ENCODE results near the gene PSMC2. TPM values are rescaled to one million over a fixed set of nuclear protein-coding genes. Genes with fewer than 3 reads are reported as not detected.

PSMC2 gene
- total RNA-seq, 1 experiment from 2014 or later = 171 TPM

DNA sequence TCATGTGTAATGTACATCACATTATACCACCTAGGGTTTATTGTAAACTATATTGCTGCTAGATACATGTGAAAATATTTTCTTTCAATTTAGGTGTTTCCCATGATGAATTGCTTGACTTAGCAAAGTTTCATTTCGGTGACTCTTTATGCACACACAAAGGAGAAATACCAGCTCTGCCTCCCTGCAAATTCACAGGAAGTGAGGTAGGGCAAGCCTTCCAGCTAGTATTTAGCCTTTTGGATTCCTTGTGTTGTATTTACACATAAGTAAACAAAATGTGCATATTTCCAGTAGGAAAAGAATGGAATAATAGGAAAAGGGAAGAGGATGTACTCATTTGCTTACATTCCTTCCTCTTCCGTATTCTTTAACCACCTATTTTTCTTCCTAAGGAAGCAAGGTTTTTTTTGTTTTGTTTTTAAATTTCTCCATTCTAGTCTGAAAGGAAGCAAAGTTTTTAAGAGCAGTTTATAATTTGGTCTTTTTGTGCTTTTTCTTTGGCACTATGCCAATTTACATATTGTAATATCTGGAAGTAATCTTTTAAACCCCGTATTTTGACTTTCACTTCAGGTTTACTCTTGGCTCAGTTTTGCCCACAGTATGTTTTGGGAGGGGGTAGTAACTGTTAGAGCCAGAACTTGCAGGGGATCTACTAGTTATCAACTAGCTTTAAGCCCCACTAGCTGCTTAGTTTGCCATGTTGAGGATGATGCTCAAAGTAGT lies 39.8 kb upstream of the PSMC2 start:
- Histone ChIP-seq H3K27ac (ENCODE audit: low read length) (no peak overlapping the region), H3K36me3 (ENCODE audit: control insufficient read depth, insufficient read depth, low read length) (peaks cover 66% of the 10 kb centered on the region), H3K9me3 (ENCODE audit: control insufficient read depth, insufficient read depth, low read depth, low read length) (no peaks in the 10 kb centered on the region), H3K27me3 (ENCODE audit: control insufficient read depth, insufficient read depth, low read length) (no peaks in the 10 kb centered on the region), H3K4me3 (ENCODE audit: low read depth in 2 of 2, low read length in 2 of 2) (no peak overlapping the region), H3K4me1 (ENCODE audit: control insufficient read depth, insufficient read depth, low read length) (no peaks in the 10 kb centered on the region)
- no peak for DNase-seq (ENCODE audit: low read depth, low spot score)
- POLR2A ChIA-PET = interaction anchor here (1.0 kb wide), 1 partner anchor 9 kb away, joined by 4 read pairs; no protein-coding TSS in a partner anchor
- in situ Hi-C loops (cut with HindIII; ENCODE audit: low pct_unique_long_range_greater_than_20kb, low sequenced_read_pairs) (no loop called here), intact Hi-C loops (cut with micrococcal nuclease; ENCODE audit: unreplicated experiment) (no loop called here)
- BruUV-seq (replicated peaks) = no TSS peak
- ATAC-seq = no peak
- CTCF ChIA-PET = interaction anchor here (0.5 kb wide), 1 partner anchor 67 kb away, joined by 7 read pairs; no protein-coding TSS in a partner anchor
- TF ChIP-seq TCF7L2 (IDR thresholded peaks at IDR 0.05; ENCODE audit: low read depth, low read length) = no peak
- TF ChIP-seq, protein P1, sequence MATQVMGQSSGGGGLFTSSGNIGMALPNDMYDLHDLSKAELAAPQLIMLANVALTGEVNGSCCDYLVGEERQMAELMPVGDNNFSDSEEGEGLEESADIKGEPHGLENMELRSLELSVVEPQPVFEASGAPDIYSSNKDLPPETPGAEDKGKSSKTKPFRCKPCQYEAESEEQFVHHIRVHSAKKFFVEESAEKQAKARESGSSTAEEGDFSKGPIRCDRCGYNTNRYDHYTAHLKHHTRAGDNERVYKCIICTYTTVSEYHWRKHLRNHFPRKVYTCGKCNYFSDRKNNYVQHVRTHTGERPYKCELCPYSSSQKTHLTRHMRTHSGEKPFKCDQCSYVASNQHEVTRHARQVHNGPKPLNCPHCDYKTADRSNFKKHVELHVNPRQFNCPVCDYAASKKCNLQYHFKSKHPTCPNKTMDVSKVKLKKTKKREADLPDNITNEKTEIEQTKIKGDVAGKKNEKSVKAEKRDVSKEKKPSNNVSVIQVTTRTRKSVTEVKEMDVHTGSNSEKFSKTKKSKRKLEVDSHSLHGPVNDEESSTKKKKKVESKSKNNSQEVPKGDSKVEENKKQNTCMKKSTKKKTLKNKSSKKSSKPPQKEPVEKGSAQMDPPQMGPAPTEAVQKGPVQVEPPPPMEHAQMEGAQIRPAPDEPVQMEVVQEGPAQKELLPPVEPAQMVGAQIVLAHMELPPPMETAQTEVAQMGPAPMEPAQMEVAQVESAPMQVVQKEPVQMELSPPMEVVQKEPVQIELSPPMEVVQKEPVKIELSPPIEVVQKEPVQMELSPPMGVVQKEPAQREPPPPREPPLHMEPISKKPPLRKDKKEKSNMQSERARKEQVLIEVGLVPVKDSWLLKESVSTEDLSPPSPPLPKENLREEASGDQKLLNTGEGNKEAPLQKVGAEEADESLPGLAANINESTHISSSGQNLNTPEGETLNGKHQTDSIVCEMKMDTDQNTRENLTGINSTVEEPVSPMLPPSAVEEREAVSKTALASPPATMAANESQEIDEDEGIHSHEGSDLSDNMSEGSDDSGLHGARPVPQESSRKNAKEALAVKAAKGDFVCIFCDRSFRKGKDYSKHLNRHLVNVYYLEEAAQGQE (IDR thresholded peaks at IDR 0.05; ENCODE audit: insufficient read depth in 1 of 2, low read depth in 2 of 2, low read length in 1 of 2) = no peak
- TF ChIP-seq, protein P2, sequence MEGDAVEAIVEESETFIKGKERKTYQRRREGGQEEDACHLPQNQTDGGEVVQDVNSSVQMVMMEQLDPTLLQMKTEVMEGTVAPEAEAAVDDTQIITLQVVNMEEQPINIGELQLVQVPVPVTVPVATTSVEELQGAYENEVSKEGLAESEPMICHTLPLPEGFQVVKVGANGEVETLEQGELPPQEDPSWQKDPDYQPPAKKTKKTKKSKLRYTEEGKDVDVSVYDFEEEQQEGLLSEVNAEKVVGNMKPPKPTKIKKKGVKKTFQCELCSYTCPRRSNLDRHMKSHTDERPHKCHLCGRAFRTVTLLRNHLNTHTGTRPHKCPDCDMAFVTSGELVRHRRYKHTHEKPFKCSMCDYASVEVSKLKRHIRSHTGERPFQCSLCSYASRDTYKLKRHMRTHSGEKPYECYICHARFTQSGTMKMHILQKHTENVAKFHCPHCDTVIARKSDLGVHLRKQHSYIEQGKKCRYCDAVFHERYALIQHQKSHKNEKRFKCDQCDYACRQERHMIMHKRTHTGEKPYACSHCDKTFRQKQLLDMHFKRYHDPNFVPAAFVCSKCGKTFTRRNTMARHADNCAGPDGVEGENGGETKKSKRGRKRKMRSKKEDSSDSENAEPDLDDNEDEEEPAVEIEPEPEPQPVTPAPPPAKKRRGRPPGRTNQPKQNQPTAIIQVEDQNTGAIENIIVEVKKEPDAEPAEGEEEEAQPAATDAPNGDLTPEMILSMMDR (IDR thresholded peaks at IDR 0.05) = no peak
- no peak for TF ChIP-seq SIN3A (IDR thresholded peaks at IDR 0.05; ENCODE audit: borderline replicate concordance, insufficient read depth, low read depth, low read length)
- TF ChIP-seq POLR2AphosphoS5 (IDR thresholded peaks at IDR 0.05; ENCODE audit: low read depth, low read length) = no peak

GRCh38 chr7:103314852-103315251 lies 32.6 kb upstream of the PSMC2 start:
- no TSS peak for BruUV-seq (replicated peaks)
- Histone ChIP-seq H3K27me3 (ENCODE audit: control insufficient read depth, insufficient read depth, low read length) (no peaks in the 10 kb centered on the region), H3K9me3 (ENCODE audit: control insufficient read depth, insufficient read depth, low read depth, low read length) (no peaks in the 10 kb centered on the region), H3K4me3 (ENCODE audit: low read depth in 2 of 2, low read length in 2 of 2) (no peak overlapping the region), H3K36me3 (ENCODE audit: control insufficient read depth, insufficient read depth, low read length) (peaks cover 72% of the 10 kb centered on the region), H3K4me1 (ENCODE audit: control insufficient read depth, insufficient read depth, low read length) (no peaks in the 10 kb centered on the region), H3K27ac (ENCODE audit: low read length) (no peak overlapping the region)
- TF ChIP-seq, protein P2 (IDR thresholded peaks at IDR 0.05) = no peak
- TF ChIP-seq, protein P1 (IDR thresholded peaks at IDR 0.05; ENCODE audit: insufficient read depth in 1 of 2, low read depth in 2 of 2, low read length in 1 of 2) = no peak
- TF ChIP-seq POLR2AphosphoS5 (IDR thresholded peaks at IDR 0.05; ENCODE audit: low read depth, low read length) (no peak), TCF7L2 (IDR thresholded peaks at IDR 0.05; ENCODE audit: low read depth, low read length) (no peak), SIN3A (IDR thresholded peaks at IDR 0.05; ENCODE audit: borderline replicate concordance, insufficient read depth, low read depth, low read length) (no peak)
- in situ Hi-C loops (cut with HindIII; ENCODE audit: low pct_unique_long_range_greater_than_20kb, low sequenced_read_pairs) (no loop called here), intact Hi-C loops (cut with micrococcal nuclease; ENCODE audit: unreplicated experiment) (no loop called here)
- ATAC-seq (no peak), DNase-seq (ENCODE audit: low read depth, low spot score) (no peak)
- ChIA-PET POLR2A (no interaction called here), CTCF (no interaction called here)
